T-helper 17 cell (primary cell): ENCODE data around the gene SLBP. TPM values are rescaled to one million over a fixed set of nuclear protein-coding genes. Genes with fewer than 3 reads are reported as not detected.

Source experiments
- ATAC-seq: fragments of 150-1000 bp; cut with Tn5 transposase; 2 replicates; pipeline ENCODE4 v1.10.0; 2021; ENCODE audit warnings: mild to moderate bottlenecking, moderate library complexity
- DNase-seq, 3 donors: peaks; one replicate each; pipeline versions ENCODE4 v3.0.0 to v3.0.0-alpha.2; 2020 to 2021
- H3K9me3 ChIP-seq: one replicate; pipeline ENCODE4 v1.7.0; 2013; ENCODE audit warnings: low read length, mild to moderate bottlenecking; ENCODE audit not compliant: control insufficient read depth, poor library complexity, severe bottlenecking
- H3K27ac Mint-ChIP-seq: one replicate; pipeline ENCODE4 v1.8.0; 2022; ENCODE audit warnings: mild to moderate bottlenecking, moderate library complexity, mixed read lengths
- H3K27me3 Mint-ChIP-seq: one replicate; pipeline ENCODE4 v1.8.0; 2022; ENCODE audit warnings: mixed read lengths
- H3K36me3 Mint-ChIP-seq: one replicate; pipeline ENCODE4 v1.8.0; 2022; ENCODE audit warnings: low read depth, mixed read lengths
- H3K4me1 Mint-ChIP-seq: one replicate; pipeline ENCODE4 v1.8.0; 2022; ENCODE audit warnings: mild to moderate bottlenecking, mixed read lengths
- H3K4me3 Mint-ChIP-seq: one replicate; pipeline ENCODE4 v1.8.0; 2022; ENCODE audit warnings: mild to moderate bottlenecking, moderate library complexity, mixed read lengths
- total RNA-seq, 4 donors: library from RNA in 2 of 4; stranded (reverse) in 2 of 4; gene quantifications; one replicate each; pipeline ENCODE4 v1.2.3 and lab custom pipeline; 2022 to 2026

Gene SLBP
- total RNA-seq, 2 donors from 2014 or later, result 24.9 to 36.0 TPM

DNA sequence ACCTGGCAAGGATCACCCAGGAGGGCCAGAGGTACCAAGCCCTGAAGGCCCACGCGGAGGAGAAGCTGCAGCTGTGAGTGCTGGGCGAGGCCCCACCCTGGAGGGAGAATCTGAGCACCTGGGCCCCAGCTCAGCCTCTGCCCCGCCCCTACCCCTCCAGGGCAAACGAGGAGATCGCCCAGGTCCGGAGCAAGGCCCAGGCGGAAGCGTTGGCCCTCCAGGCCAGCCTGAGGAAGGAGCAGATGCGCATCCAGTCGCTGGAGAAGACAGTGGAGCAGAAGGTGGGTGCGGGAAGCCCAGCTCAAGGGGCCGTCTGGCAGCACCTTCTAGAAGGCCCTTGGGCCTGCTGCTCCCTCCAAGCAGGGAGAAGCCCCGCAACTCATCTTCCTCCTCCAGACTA is 32.4 kb upstream of the SLBP start:
- peaks cover 2% of the 10 kb centered on the region for H3K36me3 Mint-ChIP-seq
- H3K27me3 Mint-ChIP-seq, result no peaks in the 10 kb centered on the region
- no peak for ATAC-seq
- no peak for DNase-seq
- no peaks in the 10 kb centered on the region for H3K4me1 Mint-ChIP-seq
- no peaks in the 10 kb centered on the region for H3K9me3 ChIP-seq
- H3K4me3 Mint-ChIP-seq, result no peak overlapping the region
- no peak overlapping the region for H3K27ac Mint-ChIP-seq

DNA sequence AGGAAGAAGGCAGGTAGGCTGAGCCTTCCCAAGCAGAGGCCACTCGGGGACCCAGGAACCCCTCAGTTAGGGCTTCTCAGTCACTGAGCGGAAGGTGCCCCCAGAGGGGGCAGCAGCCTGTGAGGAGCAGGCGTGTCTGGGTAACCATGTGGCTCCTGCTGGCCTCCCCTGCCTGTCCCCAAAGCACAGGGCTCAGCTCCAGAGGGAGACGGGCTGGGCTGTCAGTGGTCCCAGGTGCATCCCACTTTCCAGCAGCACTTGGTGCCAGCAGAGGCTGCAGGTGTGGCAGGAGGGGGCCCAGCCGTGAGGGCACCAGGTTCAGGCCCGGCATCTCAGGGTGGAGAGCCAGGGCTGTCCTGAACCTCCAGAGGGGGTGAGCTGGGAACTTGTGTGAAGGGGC is 31.9 kb upstream of the SLBP start:
- no peaks in the 10 kb centered on the region for H3K27me3 Mint-ChIP-seq
- no peak overlapping the region for H3K27ac Mint-ChIP-seq
- DNase-seq, result no peak
- ATAC-seq, result no peak
- no peaks in the 10 kb centered on the region for H3K9me3 ChIP-seq
- peaks cover 2% of the 10 kb centered on the region for H3K36me3 Mint-ChIP-seq
- H3K4me3 Mint-ChIP-seq, result no peak overlapping the region
- no peaks in the 10 kb centered on the region for H3K4me1 Mint-ChIP-seq

DNA sequence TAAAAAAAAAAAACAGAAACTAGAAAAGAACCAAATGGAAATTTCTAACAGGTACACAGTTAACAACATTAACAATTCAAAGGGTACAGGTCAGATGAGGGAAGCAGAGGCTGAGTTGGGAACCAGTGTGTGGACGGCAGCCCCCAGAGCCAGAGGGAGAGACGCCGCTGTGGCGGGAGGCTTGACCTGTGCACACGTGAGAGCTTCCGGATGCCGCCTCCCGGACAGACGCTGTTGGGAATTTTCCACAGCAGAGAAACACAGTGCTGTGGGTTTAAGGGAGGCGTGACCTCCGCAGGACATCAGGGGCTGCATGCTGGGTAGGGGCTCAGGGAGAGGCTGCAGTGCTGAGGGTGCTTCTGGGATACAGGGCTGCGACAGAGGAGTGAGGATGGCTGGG is 31.4 kb upstream of the SLBP start:
- no peak for DNase-seq
- peak overlapping the region; percentile 56 for H3K27ac Mint-ChIP-seq
- peaks cover 2% of the 10 kb centered on the region for H3K36me3 Mint-ChIP-seq
- no peaks in the 10 kb centered on the region for H3K27me3 Mint-ChIP-seq
- H3K4me1 Mint-ChIP-seq, result no peaks in the 10 kb centered on the region
- H3K4me3 Mint-ChIP-seq, result peak overlapping the region; percentile 64
- peaks cover under 1% of the 10 kb centered on the region for H3K9me3 ChIP-seq
- no peak for ATAC-seq

DNA sequence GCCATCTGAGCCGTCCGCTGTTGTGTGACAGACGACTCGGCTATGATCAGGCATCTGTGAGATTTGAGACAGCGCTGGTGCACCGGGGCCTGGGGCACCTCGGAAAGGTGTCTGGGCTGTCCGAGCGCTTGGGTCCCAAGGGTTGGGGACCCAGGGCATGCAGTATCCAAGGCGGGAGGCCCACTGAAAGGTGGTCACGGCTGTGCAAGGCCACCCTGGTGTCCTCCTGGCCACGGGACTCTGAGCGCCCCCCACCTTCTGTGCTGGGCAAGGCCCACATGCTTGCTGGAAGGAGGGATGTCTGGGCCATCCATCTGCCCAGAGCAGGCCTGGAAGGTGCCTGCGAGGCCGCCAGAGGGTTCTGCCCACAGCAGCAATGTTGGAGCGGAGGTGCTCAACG is 29.1 kb upstream of the SLBP start:
- no peaks in the 10 kb centered on the region for H3K27me3 Mint-ChIP-seq
- H3K4me1 Mint-ChIP-seq, result no peaks in the 10 kb centered on the region
- peak overlapping the region; percentile 11 for H3K27ac Mint-ChIP-seq
- no peak overlapping the region for H3K4me3 Mint-ChIP-seq
- ATAC-seq (no peak), DNase-seq (no peak)
- peaks cover 3% of the 10 kb centered on the region for H3K36me3 Mint-ChIP-seq
- H3K9me3 ChIP-seq, result peaks cover 4% of the 10 kb centered on the region

DNA sequence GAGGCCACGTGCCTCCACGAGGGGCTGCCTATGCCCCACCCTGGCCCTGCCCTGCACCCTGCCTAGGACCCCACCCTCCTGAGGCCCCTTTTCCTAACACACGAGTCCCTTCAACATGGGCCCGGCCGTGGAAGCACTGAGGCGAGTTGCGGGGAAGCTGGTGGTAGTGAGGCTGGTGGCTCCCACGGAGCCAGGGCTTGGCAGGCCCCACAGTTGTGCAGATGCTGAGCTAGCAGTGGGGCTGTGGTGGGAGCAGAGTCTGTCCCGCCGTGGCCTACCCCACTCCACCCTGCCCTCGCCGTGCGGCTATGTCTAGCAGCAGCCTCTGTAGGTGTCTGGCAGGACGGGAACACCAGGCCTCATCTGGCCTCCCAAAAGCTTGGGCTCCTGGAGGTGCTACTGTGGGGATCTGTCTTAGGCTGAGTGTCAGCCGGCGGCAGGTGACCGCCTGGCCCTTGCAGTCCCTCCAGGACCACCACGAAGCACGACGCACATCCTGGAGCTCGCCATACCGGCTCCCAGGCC is 28.0 kb upstream of the SLBP start:
- Mint-ChIP-seq H3K27me3 (no peaks in the 10 kb centered on the region), H3K4me3 (no peak overlapping the region), H3K27ac (no peak overlapping the region), H3K4me1 (no peaks in the 10 kb centered on the region), H3K36me3 (peaks cover 3% of the 10 kb centered on the region)
- DNase-seq, result no peak
- ATAC-seq, result no peak
- H3K9me3 ChIP-seq, result peaks cover 4% of the 10 kb centered on the region

DNA sequence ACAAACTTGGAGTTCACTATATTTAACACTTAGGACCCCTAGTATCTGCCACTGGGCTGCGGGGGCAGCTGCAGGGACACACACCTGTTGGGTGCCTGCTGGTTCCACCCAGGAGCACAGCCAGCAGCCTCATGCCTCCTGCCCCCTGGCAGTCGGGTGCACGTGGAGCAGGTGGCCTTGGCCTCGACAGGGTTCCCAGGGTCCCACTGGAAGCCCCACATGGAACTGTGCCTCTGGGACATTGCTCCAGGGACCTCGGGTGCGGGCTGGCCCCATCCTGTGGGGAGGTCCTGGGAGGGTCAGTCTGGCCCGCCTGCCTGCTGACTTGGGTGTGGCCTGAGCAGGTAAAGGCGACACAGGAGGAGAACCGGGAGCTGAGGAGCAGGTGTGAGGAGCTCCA is 27.2 kb upstream of the SLBP start:
- no peak for ATAC-seq
- H3K9me3 ChIP-seq, result peaks cover 4% of the 10 kb centered on the region
- DNase-seq, result no peak
- peaks cover 3% of the 10 kb centered on the region for H3K36me3 Mint-ChIP-seq
- H3K27me3 Mint-ChIP-seq, result no peaks in the 10 kb centered on the region
- H3K4me1 Mint-ChIP-seq, result no peaks in the 10 kb centered on the region
- H3K4me3 Mint-ChIP-seq, result no peak overlapping the region
- H3K27ac Mint-ChIP-seq, result no peak overlapping the region

DNA sequence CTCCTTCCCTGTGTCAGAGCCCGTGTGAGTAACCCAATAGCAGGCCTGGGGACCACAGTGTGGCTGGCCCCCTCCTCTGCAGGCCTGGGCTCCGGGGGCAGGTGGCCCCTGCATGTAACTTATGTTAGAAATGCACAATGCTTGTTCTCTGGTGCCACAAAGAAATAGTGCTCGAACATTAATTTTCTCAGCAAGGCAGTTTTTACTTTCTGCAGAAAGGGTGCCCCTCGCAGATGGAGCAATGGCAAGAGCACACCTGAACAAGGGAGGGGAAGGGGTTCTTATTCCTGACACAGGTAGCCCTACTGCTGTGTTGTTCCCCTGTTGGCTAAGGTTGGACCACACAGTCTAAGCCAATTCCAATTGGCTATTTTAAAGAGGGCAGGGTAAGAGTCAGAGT is 26.3 kb upstream of the SLBP start:
- H3K4me3 Mint-ChIP-seq, result no peak overlapping the region
- ATAC-seq (no peak), DNase-seq (no peak)
- H3K27ac Mint-ChIP-seq, result no peak overlapping the region
- H3K27me3 Mint-ChIP-seq, result no peaks in the 10 kb centered on the region
- H3K36me3 Mint-ChIP-seq, result peaks cover 3% of the 10 kb centered on the region
- H3K9me3 ChIP-seq, result peaks cover 4% of the 10 kb centered on the region
- no peaks in the 10 kb centered on the region for H3K4me1 Mint-ChIP-seq

DNA sequence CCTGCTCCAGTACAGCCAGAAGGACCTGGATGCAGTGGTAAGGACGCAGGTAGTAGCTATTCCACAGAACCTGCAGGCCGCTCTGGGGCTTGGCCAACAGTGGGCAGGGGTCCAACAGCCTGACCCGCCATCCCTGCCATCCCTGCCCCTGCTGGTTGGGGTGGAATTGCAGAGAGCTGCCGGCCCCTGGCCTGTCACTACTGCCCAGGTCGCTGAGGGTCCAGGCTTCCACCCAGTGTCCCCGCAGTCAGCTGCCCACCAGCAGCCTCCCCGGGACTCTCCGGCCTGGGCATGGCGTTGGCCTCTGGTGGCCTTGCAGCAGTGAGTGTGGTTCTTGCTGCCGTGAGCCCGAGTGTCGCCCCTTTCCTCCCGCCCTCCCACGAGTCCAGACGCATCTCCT is 25.5 kb upstream of the SLBP start:
- H3K27ac Mint-ChIP-seq, result no peak overlapping the region
- peaks cover 4% of the 10 kb centered on the region for H3K9me3 ChIP-seq
- no peaks in the 10 kb centered on the region for H3K27me3 Mint-ChIP-seq
- no peak overlapping the region for H3K4me3 Mint-ChIP-seq
- no peaks in the 10 kb centered on the region for H3K4me1 Mint-ChIP-seq
- ATAC-seq, result no peak
- peaks cover 3% of the 10 kb centered on the region for H3K36me3 Mint-ChIP-seq
- no peak for DNase-seq

DNA sequence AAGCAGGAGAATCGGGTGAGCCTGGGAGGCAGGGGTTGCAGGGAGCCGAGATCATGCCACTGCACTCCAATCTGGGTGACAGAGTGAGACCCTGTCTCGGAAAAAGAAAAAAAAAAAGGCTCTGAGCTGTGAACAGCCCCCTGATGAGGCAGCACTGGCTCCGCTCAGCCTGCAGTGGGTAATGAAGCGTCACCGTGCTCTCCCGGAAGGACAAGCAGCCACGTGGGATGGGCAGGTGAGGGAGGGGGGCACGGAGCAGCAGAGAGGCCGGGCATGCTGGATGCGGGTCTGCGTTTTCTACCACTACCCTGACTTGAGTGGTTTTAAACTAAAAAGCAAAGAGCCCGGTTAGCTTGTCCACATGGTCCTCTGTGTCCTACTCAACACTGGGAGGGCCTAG is 24.7 kb upstream of the SLBP start:
- Mint-ChIP-seq H3K27me3 (no peaks in the 10 kb centered on the region), H3K27ac (no peak overlapping the region), H3K36me3 (peaks cover 3% of the 10 kb centered on the region), H3K4me1 (no peaks in the 10 kb centered on the region), H3K4me3 (no peak overlapping the region)
- peaks cover 4% of the 10 kb centered on the region for H3K9me3 ChIP-seq
- ATAC-seq (no peak), DNase-seq (no peak)

DNA sequence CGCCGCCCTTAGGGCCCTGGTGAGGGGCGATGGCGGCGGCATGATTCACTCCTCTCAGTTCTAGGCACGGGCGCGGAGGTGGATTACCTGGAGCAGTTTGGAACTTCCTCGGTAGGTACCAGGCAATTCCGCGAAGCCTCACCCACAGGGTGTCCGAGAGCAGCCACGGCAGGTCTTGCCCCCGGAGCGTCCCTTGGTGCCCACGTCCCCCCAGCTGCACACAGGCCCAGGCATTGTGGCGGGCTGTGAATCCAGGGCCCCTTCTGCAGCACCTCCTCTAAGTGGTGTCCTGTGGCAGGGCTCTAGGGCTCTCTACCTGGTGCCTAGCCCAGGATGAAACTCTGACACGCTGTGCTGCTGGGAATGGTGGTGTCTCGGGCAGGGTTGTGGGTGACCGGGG is 23.1 kb upstream of the SLBP start:
- DNase-seq, result no peak
- Mint-ChIP-seq H3K36me3 (peaks cover 2% of the 10 kb centered on the region), H3K27ac (no peak overlapping the region)

DNA sequence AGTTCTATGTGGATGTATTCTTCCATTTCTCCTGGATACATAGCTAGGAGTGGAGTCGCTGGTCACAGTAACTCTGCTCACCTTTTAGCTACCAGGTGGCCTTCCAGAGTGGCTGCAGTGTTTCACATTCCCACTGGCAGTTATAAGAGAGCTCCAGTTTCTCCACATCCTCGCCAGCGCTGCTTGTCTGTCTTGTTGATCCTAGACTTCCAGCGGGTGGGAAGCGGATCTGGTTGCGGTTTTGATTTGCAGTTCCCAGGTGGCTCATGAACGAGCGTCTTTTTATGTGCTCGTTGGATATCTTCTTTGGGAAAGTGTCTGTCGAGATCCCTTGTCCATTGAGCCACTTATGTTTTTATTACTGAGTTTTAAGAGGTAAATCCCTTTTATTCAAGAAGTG is 20.8 kb upstream of the SLBP start:
- Mint-ChIP-seq H3K4me1 (peaks cover 19% of the 10 kb centered on the region), H3K4me3 (no peak overlapping the region), H3K27ac (no peak overlapping the region), H3K27me3 (no peaks in the 10 kb centered on the region), H3K36me3 (peaks cover under 1% of the 10 kb centered on the region)
- no peak for ATAC-seq
- H3K9me3 ChIP-seq, result no peaks in the 10 kb centered on the region
- no peak for DNase-seq

More for the DNA sequence above, 23.1 kb upstream of the SLBP start:
- Mint-ChIP-seq H3K27me3 (no peaks in the 10 kb centered on the region), H3K4me1 (peaks cover 4% of the 10 kb centered on the region), H3K4me3 (no peak overlapping the region)
- ATAC-seq, result no peak
- peaks cover 4% of the 10 kb centered on the region for H3K9me3 ChIP-seq

DNA sequence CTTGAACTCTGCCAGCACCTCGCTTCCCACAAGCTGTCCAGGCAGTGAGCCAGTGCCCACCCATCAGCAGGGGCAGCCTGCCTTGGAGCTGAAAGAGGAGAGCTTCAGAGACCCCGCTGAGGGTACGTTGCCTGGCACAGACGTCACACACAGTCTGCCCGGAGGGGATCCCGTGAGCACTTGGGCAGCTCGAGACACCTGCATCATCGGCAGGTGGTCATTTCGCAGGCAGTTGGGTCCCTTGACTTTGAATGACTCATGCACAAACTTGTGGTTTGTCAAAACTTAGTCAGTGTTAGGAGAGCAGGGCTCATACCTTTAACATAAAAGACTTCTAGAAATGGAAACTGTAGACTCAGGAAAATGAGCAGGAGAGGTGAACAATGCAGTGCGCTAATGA is 19.1 kb upstream of the SLBP start:
- Mint-ChIP-seq H3K4me3 (no peak overlapping the region), H3K36me3 (peaks cover 4% of the 10 kb centered on the region), H3K4me1 (peaks cover 23% of the 10 kb centered on the region), H3K27me3 (no peaks in the 10 kb centered on the region), H3K27ac (no peak overlapping the region)
- no peaks in the 10 kb centered on the region for H3K9me3 ChIP-seq
- no peak for DNase-seq
- ATAC-seq, result peak; percentile 20

DNA sequence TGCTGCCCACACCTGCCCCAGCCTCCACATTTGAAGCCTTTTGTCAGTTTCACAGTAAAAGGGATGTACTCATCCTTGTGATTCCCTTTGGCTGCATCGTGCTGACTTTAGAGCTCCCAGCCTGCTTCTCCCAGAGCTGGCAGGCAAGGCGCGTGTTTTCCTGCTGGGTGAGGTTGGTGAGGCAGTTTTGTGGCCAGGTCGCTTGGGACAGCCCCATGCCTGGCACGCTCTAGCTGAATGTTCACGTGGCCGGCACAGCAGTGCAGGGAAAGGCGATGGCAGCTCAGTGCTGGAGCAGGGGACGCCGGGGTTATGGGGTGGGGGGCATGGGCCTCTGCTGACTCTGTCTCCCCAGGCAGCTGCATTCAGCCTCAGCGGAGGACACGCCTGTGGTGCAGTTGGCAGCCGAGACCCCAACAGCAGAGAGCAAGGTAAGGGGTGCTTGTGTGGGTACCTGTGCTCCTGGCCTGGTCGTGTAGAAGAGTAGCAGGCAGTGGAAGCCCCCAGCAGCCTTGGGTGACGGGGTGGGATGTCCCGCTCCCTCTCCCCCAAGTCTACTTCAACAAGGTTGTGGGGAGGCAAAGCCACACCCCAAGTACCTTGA is 18.5 kb upstream of the SLBP start:
- no peaks in the 10 kb centered on the region for H3K9me3 ChIP-seq
- Mint-ChIP-seq H3K4me3 (no peak overlapping the region), H3K36me3 (peaks cover 4% of the 10 kb centered on the region), H3K27me3 (no peaks in the 10 kb centered on the region), H3K4me1 (peaks cover 23% of the 10 kb centered on the region), H3K27ac (no peak overlapping the region)
- no peak for ATAC-seq
- DNase-seq, result no peak
